GM12873 (cell line): ENCODE results near the gene ATP11A.

Experiments
- TF ChIP-seq, protein P1 (sequence below): IDR thresholded peaks from 2 replicates; pipeline ENCODE4 v1.5.1; 2012; ENCODE audit warnings: low read depth, mild to moderate bottlenecking, moderate library complexity, low read length, control low read depth; ENCODE audit not compliant: insufficient read depth; ENCODE audit errors: missing control alignments

Gene ATP11A

GRCh38 chr13:112833551-112834257, 143.9 kb downstream of the ATP11A start:
- TF ChIP-seq, protein P1, sequence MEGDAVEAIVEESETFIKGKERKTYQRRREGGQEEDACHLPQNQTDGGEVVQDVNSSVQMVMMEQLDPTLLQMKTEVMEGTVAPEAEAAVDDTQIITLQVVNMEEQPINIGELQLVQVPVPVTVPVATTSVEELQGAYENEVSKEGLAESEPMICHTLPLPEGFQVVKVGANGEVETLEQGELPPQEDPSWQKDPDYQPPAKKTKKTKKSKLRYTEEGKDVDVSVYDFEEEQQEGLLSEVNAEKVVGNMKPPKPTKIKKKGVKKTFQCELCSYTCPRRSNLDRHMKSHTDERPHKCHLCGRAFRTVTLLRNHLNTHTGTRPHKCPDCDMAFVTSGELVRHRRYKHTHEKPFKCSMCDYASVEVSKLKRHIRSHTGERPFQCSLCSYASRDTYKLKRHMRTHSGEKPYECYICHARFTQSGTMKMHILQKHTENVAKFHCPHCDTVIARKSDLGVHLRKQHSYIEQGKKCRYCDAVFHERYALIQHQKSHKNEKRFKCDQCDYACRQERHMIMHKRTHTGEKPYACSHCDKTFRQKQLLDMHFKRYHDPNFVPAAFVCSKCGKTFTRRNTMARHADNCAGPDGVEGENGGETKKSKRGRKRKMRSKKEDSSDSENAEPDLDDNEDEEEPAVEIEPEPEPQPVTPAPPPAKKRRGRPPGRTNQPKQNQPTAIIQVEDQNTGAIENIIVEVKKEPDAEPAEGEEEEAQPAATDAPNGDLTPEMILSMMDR, result no peak

DNA sequence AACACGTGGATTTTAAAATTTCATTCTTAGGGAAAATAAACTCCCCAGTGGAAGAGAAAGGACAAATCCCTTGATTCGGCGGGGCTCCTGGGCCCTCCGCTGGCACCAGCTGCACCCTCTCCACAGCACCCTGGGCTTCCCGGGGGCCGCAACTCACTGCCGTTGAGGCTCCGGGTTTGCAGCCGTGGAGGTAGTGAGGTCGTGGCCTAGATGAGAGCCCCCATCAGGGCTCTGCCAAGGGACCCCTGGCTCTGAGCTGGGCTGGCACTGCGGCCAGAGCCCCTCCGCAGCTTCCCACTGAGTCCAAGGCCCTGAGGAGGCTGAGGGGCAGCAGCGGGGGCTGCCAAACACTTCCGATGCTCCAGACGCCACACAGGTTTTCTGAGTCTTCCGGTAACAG, 145.5 kb downstream of the ATP11A start:
- TF ChIP-seq, protein P1, result no peak

GRCh38 chr13:112835796-112836195, 146.0 kb downstream of the ATP11A start:
- TF ChIP-seq, protein P1, result no peak

- TF ChIP-seq, protein P1, result no peak
These were observed 147.1 kb downstream of the ATP11A start for GRCh38 chr13:112836940-112837339.

GRCh38 chr13:112837371-112838037, 147.7 kb downstream of the ATP11A start:
- TF ChIP-seq, protein P1, result no peak

DNA sequence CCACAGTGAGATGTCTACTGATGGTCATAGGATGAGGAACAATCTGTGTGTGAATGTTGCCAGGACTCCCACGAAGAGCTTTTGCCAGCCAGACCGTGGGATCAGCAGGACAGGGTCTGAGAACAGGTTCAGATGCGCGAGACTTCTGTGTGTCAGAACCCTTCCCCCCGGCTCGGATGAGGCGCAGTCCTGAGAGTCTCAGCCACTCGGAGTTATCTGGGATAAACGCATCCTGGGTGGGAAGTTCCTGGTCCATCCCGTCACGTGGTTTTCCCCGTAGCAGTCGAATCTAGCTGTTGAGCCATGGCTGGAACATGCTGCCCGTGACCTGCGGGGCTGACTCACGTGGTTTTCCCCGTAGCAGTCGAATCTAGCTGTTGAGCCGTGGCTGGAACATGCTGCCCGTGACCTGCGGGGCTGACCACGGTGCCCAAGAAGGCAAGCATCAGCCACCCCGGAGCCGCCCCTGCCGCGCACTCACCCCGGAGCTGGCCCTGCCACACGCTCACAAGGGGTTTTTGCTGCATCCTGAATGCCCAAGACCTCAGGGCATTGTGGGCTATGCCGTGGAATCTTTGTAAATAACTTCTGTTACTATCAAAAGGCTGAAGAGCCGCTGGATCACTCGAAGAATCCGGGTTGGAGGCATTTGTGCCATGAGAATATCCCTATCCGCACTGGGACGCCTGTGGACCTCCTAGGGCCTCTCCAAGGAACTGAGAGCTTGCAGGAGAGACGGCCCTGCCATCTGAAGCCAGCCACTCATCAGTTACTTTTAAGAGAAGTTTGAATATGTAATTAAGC, 148.4 kb downstream of the ATP11A start:
- TF ChIP-seq, protein P1, result no peak

- TF ChIP-seq, protein P1, result no peak
These were observed 148.9 kb downstream of the ATP11A start for GRCh38 chr13:112838842-112839117.
